KMS-11 (cell line): Measurements from ENCODE around the gene HDAC11.

ENCODE experiments used
- H2AFZ ChIP-seq: fragments of 200-600 bp; sonication (generic); 2 replicates; pipeline ENCODE4 v1.6.1; 2016; ENCODE audit warnings: antibody characterized with exemption, mixed run types, low read depth
- H3K27ac ChIP-seq: fragments of 200-600 bp; sonication (generic); 2 replicates; pipeline ENCODE4 v1.6.1; 2016; ENCODE audit warnings: mild to moderate bottlenecking, mixed run types
- H3K27me3 ChIP-seq: fragments of 200-600 bp; sonication (generic); 2 replicates; pipeline ENCODE4 v1.6.1; 2017; ENCODE audit warnings: mild to moderate bottlenecking, low read depth, mixed run types, moderate library complexity; ENCODE audit not compliant: insufficient read depth
- H3K36me3 ChIP-seq: fragments of 200-600 bp; sonication (generic); 2 replicates; pipeline ENCODE4 v1.6.1; 2017; ENCODE audit warnings: mild to moderate bottlenecking, mixed run types; ENCODE audit not compliant: insufficient read depth
- H3K4me1 ChIP-seq: fragments of 200-600 bp; sonication (generic); 2 replicates; pipeline ENCODE4 v1.6.1; 2016; ENCODE audit warnings: mild to moderate bottlenecking, low read depth, mixed run types; ENCODE audit not compliant: poor library complexity, severe bottlenecking
- H3K4me2 ChIP-seq: fragments of 200-600 bp; sonication (generic); 2 replicates; pipeline ENCODE4 v1.7.0; 2016; ENCODE audit warnings: mild to moderate bottlenecking, mixed run types
- H3K4me3 ChIP-seq: fragments of 200-600 bp; sonication (generic); IDR thresholded peaks from 2 replicates; pipeline ENCODE4 v1.6.1; 2017; ENCODE audit warnings: low read depth, low read length, mixed read lengths; ENCODE audit not compliant: insufficient read depth
- H3K79me2 ChIP-seq: fragments of 200-600 bp; sonication (generic); 2 replicates; pipeline ENCODE4 v1.6.1; 2016; ENCODE audit warnings: low read depth, mixed run types; ENCODE audit not compliant: insufficient read depth
- H3K9ac ChIP-seq: fragments of 200-600 bp; sonication (generic); 2 replicates; pipeline ENCODE4 v1.6.1; 2016; ENCODE audit warnings: mild to moderate bottlenecking, mixed run types
- H4K20me1 ChIP-seq: fragments of 200-600 bp; sonication (generic); 2 replicates; pipeline ENCODE4 v1.6.1; 2016; ENCODE audit warnings: mild to moderate bottlenecking, mixed run types; ENCODE audit not compliant: insufficient read depth
- TF ChIP-seq, protein P1 (sequence below): fragments of 200-600 bp; sonication (generic); conservative IDR thresholded peaks from 2 replicates; pipeline ENCODE4 v1.6.1; 2017; ENCODE audit warnings: low read depth, mild to moderate bottlenecking, antibody characterized with exemption, low read length, moderate library complexity, mixed read lengths

Gene HDAC11

DNA sequence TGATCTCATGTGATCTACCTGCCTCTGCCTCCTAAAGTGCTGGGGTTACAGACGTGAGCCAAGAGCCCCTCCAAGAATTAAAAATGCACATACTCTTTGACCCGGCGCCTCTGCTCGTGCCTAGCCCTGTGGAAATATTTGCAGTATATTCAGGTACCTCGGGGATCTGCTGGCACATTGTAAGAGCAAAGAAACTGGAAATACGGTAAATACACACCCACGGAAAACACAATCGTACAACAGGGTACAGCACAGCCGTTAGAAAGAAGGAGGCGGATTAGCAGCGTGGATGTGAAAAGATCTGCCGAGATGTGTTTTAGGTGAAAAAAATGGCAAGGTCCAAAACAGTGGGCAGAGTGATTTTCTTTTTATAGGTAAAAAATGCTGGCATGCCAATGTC, 6.1 kb upstream of the HDAC11 start:
- TF ChIP-seq, protein P1, sequence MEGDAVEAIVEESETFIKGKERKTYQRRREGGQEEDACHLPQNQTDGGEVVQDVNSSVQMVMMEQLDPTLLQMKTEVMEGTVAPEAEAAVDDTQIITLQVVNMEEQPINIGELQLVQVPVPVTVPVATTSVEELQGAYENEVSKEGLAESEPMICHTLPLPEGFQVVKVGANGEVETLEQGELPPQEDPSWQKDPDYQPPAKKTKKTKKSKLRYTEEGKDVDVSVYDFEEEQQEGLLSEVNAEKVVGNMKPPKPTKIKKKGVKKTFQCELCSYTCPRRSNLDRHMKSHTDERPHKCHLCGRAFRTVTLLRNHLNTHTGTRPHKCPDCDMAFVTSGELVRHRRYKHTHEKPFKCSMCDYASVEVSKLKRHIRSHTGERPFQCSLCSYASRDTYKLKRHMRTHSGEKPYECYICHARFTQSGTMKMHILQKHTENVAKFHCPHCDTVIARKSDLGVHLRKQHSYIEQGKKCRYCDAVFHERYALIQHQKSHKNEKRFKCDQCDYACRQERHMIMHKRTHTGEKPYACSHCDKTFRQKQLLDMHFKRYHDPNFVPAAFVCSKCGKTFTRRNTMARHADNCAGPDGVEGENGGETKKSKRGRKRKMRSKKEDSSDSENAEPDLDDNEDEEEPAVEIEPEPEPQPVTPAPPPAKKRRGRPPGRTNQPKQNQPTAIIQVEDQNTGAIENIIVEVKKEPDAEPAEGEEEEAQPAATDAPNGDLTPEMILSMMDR, result no peak

DNA sequence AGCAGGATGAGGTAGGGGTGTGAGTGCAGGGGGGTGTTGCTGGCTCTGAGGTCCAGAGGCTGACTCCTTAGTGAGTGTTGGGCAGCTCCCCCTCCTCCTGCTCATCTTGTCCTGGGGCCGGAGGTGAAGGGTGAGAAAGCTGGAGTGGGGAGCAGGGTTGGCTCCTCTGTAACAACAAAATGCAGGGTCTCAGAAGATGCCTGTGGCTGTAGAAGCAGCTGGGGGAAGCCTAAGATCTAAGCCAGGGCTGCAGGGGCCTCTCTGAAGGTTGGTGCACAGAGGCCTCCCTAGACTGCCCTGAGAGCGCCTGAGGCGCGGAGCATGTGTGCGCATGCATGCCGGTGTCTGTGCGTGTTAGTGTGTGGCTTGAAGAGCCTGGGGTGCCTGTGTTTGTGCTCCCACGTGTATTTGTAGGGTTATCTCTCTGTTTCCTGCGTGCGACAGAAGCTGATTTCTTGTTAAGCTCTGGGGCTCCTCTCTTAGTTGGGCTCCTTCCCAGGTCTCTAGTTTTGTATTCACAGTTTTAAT, 5.3 kb upstream of the HDAC11 start:
- Histone ChIP-seq H3K4me3 (no peak overlapping the region), H3K36me3 (no peaks in the 10 kb centered on the region), H2AFZ (no peak overlapping the region), H3K4me1 (no peaks in the 10 kb centered on the region), H3K79me2 (no peaks in the 10 kb centered on the region), H3K27me3 (no peaks in the 10 kb centered on the region), H3K9ac (no peak overlapping the region), H3K4me2 (no peak overlapping the region), H4K20me1 (no peaks in the 10 kb centered on the region), H3K27ac (no peak overlapping the region)
- TF ChIP-seq, protein P1, result no peak

More for the DNA sequence above, 6.1 kb upstream of the HDAC11 start:
- H3K36me3 ChIP-seq, result no peaks in the 10 kb centered on the region
- H3K79me2 ChIP-seq, result no peaks in the 10 kb centered on the region
- no peaks in the 10 kb centered on the region for H4K20me1 ChIP-seq
- no peak overlapping the region for H2AFZ ChIP-seq
- H3K27me3 ChIP-seq, result no peaks in the 10 kb centered on the region
- no peak overlapping the region for H3K4me2 ChIP-seq
- H3K9ac ChIP-seq, result no peak overlapping the region
- no peak overlapping the region for H3K4me3 ChIP-seq
- H3K4me1 ChIP-seq, result no peaks in the 10 kb centered on the region
- H3K27ac ChIP-seq, result no peak overlapping the region

DNA sequence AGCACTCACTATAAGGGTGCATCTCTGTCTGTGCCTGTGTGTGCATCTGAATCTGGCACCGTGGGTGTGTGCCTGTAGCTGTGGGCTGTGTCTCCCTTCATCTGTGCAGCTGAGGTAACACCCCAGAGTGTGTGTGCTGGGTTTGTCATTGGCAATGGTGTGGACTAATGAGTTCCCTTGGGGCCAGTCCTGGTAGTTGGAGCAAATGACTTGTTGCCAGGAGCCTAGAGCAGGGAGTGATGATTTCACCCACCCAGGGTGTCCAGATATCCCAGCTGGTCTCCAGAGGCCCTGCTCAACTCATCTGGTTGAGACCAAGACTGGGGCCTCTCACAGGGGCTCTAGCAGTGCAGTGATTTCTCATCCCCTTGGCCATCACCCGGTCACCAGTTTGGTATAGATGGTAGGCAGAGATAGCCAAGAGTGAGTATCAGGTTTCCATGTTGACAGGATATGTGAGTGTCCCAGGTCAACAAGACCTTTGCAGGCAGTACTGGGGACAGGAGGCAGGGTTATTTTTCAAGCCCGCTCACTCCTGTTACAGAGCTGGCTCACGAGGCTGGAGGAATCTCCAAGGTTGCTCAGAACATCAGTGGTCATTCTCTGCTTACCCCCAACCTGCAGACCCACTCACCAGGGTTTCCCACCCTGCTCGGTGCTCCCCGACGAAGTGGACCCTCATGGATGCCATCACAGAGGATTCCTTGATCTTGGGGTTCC, 4.1 kb upstream of the HDAC11 start:
- TF ChIP-seq, protein P1, result no peak
- no peak overlapping the region for H3K4me3 ChIP-seq
- no peak overlapping the region for H3K4me2 ChIP-seq

DNA sequence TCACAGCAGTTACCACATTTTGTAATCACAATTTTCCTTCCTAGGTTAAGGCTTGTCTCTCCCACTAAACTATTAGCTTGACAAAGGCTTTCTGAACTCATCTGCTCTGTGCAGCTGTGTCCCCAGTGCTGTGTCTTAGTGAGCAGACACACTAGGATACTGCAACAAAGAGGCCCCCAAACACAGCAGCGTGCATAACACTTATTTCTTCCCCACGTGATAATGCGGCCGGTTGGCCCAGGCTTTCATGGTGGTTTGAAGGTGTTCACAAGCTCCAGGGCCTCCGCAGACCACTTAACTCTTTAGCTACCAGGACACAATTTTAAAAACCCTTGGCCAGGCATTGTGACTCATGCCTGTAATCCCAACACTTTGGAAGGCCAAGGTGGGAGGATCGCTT, 2.2 kb upstream of the HDAC11 start:
- Histone ChIP-seq H3K4me3 (no peak overlapping the region), H3K27me3 (no peaks in the 10 kb centered on the region), H3K4me1 (peaks cover 21% of the 10 kb centered on the region), H3K27ac (no peak overlapping the region), H2AFZ (no peak overlapping the region), H3K9ac (no peak overlapping the region), H3K79me2 (no peaks in the 10 kb centered on the region), H3K36me3 (no peaks in the 10 kb centered on the region), H3K4me2 (no peak overlapping the region), H4K20me1 (no peaks in the 10 kb centered on the region)
- TF ChIP-seq, protein P1, result no peak

More for the DNA sequence above, 4.1 kb upstream of the HDAC11 start:
- Histone ChIP-seq H3K27ac (no peak overlapping the region), H4K20me1 (no peaks in the 10 kb centered on the region), H3K79me2 (no peaks in the 10 kb centered on the region), H3K4me1 (peaks cover 4% of the 10 kb centered on the region), H3K27me3 (no peaks in the 10 kb centered on the region), H2AFZ (no peak overlapping the region), H3K9ac (no peak overlapping the region), H3K36me3 (no peaks in the 10 kb centered on the region)
